GM12878 (cell line): ENCODE data around the gene COL11A2. TPM values are rescaled to one million over a fixed set of nuclear protein-coding genes. Genes with fewer than 3 reads are reported as not detected.

Experiments
- ATAC-seq: fragments of 200-7000 bp; cut with Tn5 transposase; 3 replicates; pipeline ENCODE4 v1.9.1; 2020; ENCODE audit warnings: mild to moderate bottlenecking, moderate library complexity
- BruUV-seq: library from RNA; stranded (reverse); fragments of 400-500 nt; replicated peaks from 2 replicates; lab custom pipeline; 2021; lab: Mats Ljungman, UMichigan
- CTCF ChIA-PET: fragments of 300-600 bp; sonication (Branson Sonifier 250); formaldehyde crosslinking; extraction: SDS; loops from one replicate; lab custom pipeline; 2021; ENCODE audit warnings: inconsistent platforms; lab: Yijun Ruan, JAX
- POLR2A ChIA-PET: fragments of 350-600 bp; formaldehyde crosslinking; extraction: SDS; loops from one replicate; lab custom pipeline; 2021; ENCODE audit warnings: inconsistent platforms; lab: Charles Lee
- RAD21 ChIA-PET: fragments of 300-600 bp; sonication (Branson Sonifier 250); formaldehyde crosslinking; loops from one replicate; lab custom pipeline; 2023; ENCODE audit warnings: antibody characterized with exemption; ENCODE audit not compliant: unreplicated experiment; lab: Charles Lee
- SMC1A ChIA-PET: fragments of 300-600 bp; sonication (Branson Sonifier 250); formaldehyde crosslinking; loops from one replicate; lab custom pipeline; 2023; ENCODE audit not compliant: unreplicated experiment, uncharacterized antibody; lab: Charles Lee
- DNase-seq: peaks from one replicate; pipeline ENCODE4 v3.0.0-alpha.2; 2011; ENCODE audit warnings: low read depth, low spot score
- FAIRE-seq: peaks from 3 replicates; lab custom pipeline; 2011; peaks lifted over from hg19 to GRCh38; lab: Jason Lieb, UNC
- H2AFZ ChIP-seq: 2 replicates; pipeline ENCODE4 v1.6.0; 2011; ENCODE audit warnings: low read depth, low read length, control low read depth; ENCODE audit not compliant: control insufficient read depth
- H3K27ac ChIP-seq: 2 replicates; pipeline ENCODE4 v1.5.1; 2011; ENCODE audit warnings: control low read depth; ENCODE audit not compliant: control insufficient read depth, insufficient read depth
- H3K27me3 ChIP-seq, 2 experiments: replicated peaks in 1 of 2; 2 replicates each; pipeline versions ENCODE4 v1.6.0 to v1.6.1; 2011; ENCODE audit warnings: low read length in 1 of 2; ENCODE audit not compliant: control insufficient read depth in 2 of 2, insufficient read depth in 2 of 2
- H3K36me3 ChIP-seq, 2 experiments: 2 replicates each; pipeline ENCODE4 v1.5.1; 2011; ENCODE audit warnings: low read length in 1 of 2; ENCODE audit not compliant: control insufficient read depth in 2 of 2, insufficient read depth in 2 of 2
- H3K4me1 ChIP-seq: 2 replicates; pipeline ENCODE4 v1.6.1; 2011; ENCODE audit warnings: mild to moderate bottlenecking, low read length, moderate library complexity, mixed read lengths; ENCODE audit not compliant: control insufficient read depth, insufficient read depth
- H3K4me2 ChIP-seq: 2 replicates; pipeline ENCODE4 v1.6.0; 2011; ENCODE audit warnings: control low read depth; ENCODE audit not compliant: control insufficient read depth, insufficient read depth
- H3K4me3 ChIP-seq: fragments of 200-600 bp; sonication (generic); 2 replicates; pipeline ENCODE4 v1.5.1; 2016
- H3K79me2 ChIP-seq: 2 replicates; pipeline ENCODE4 v1.6.0; 2011; ENCODE audit warnings: low read length; ENCODE audit not compliant: control insufficient read depth, insufficient read depth
- H3K9ac ChIP-seq: 2 replicates; pipeline ENCODE4 v1.8.0; 2011; ENCODE audit warnings: low read length, control low read depth, mixed read lengths; ENCODE audit not compliant: control insufficient read depth, insufficient read depth
- H3K9me3 ChIP-seq: replicated peaks from 3 replicates; pipeline ENCODE4 v1.5.1; 2011; ENCODE audit warnings: mild to moderate bottlenecking, low read length; ENCODE audit not compliant: control insufficient read depth, insufficient read depth
- H4K20me1 ChIP-seq: 2 replicates; pipeline ENCODE4 v1.6.0; 2011; ENCODE audit not compliant: control insufficient read depth, insufficient read depth
- CBX3 ChIP-seq: fragments of 200-600 bp; sonication (generic); IDR thresholded peaks from 2 replicates; pipeline ENCODE4 v1.6.1; 2016; ENCODE audit warnings: low read depth, borderline replicate concordance
- CEBPB ChIP-seq, 2 experiments: fragments of 150-350 bp in 1 of 2; IDR thresholded peaks; 2 replicates each; pipeline ENCODE4 v1.6.1; 2012 to 2014; ENCODE audit warnings: low read depth in 2 of 2, low read length in 2 of 2, borderline replicate concordance in 1 of 2, inconsistent platforms in 1 of 2
- CREM ChIP-seq: IDR thresholded peaks from 2 replicates; pipeline ENCODE4 v1.6.1; 2014; ENCODE audit warnings: antibody characterized with exemption, low read depth
- KAT2A ChIP-seq: conservative IDR thresholded peaks from 2 replicates; pipeline ENCODE4 v1.6.1; 2011; ENCODE audit warnings: low read depth, low read length; ENCODE audit not compliant: control insufficient read depth
- MTA2 ChIP-seq: fragments of 450-650 bp; IDR thresholded peaks from 2 replicates; pipeline ENCODE4 v1.6.1; 2016; ENCODE audit warnings: low read depth, mild to moderate bottlenecking, moderate library complexity
- MTA3 ChIP-seq: IDR thresholded peaks from 2 replicates; pipeline ENCODE4 v1.6.1; 2012; ENCODE audit warnings: low read length, inconsistent platforms, borderline replicate concordance
- MXI1 ChIP-seq: fragments of 150-350 bp; IDR thresholded peaks from 2 replicates; pipeline ENCODE4 v1.6.1; 2011; ENCODE audit warnings: low read depth, mild to moderate bottlenecking, inconsistent platforms, low read length, improper control_type of control experiment
- NRF1 ChIP-seq: conservative IDR thresholded peaks from 2 replicates; pipeline ENCODE4 v1.6.1; 2011; ENCODE audit warnings: mild to moderate bottlenecking, low read depth, low read length, improper control_type of control experiment
- POLR2AphosphoS5 ChIP-seq: IDR thresholded peaks from 2 replicates; pipeline ENCODE4 v1.6.1; 2011; ENCODE audit warnings: mild to moderate bottlenecking, low read length, inconsistent platforms
- RAD21 ChIP-seq: IDR thresholded peaks from 2 replicates; pipeline ENCODE4 v1.6.1; 2011; ENCODE audit warnings: mild to moderate bottlenecking, low read depth, low read length, moderate library complexity; ENCODE audit not compliant: insufficient read depth
- SMAD5 ChIP-seq: IDR thresholded peaks from 2 replicates; pipeline ENCODE4 v1.6.1; 2016; ENCODE audit warnings: antibody characterized with exemption, low read depth
- SMC3 ChIP-seq: IDR thresholded peaks from 2 replicates; pipeline ENCODE4 v1.6.1; 2011; ENCODE audit warnings: low read length, improper control_type of control experiment, borderline replicate concordance
- SREBF1 ChIP-seq: IDR thresholded peaks from 2 replicates; pipeline ENCODE4 v1.6.1; 2012; ENCODE audit warnings: mild to moderate bottlenecking, low read length
- STAT1 ChIP-seq: fragments of 450-650 bp; conservative IDR thresholded peaks from 2 replicates; pipeline ENCODE4 v1.6.1; 2014; ENCODE audit warnings: antibody characterized with exemption, mild to moderate bottlenecking
- SUZ12 ChIP-seq: fragments of 200-600 bp; sonication (generic); IDR thresholded peaks from one replicate; pipeline ENCODE4 v1.6.1; 2018; ENCODE audit warnings: antibody characterized with exemption, mild to moderate bottlenecking; ENCODE audit not compliant: unreplicated experiment
- TBL1XR1 ChIP-seq: IDR thresholded peaks from 2 replicates; pipeline ENCODE4 v1.6.1; 2012; ENCODE audit warnings: low read depth, low read length, improper control_type of control experiment
- YY1 ChIP-seq: IDR thresholded peaks from 2 replicates; pipeline ENCODE4 v1.6.1; 2011; ENCODE audit warnings: low read depth, mild to moderate bottlenecking, low read length
- WGBS: methylation state at CpG from one replicate; pipeline ENCODE4 v1.1.6; 2016; ENCODE audit warnings: low lambda C conversion rate; ENCODE audit not compliant: insufficient replicate concordance, insufficient coverage; ENCODE audit errors: missing lambda C conversion rate; 5-methylcytosine and 5-hydroxymethylcytosine counted together
- in situ Hi-C: fragments of 300-500 bp; cut with MboI; formaldehyde crosslinking; loops from 9 replicates; pipeline ENCODE4 v1.14.3; 2018; ENCODE audit warnings: mixed read lengths
- intact Hi-C: fragments of 100-400 bp; cut with micrococcal nuclease; formaldehyde crosslinking; loops from one replicate; pipeline ENCODE4 v1.14.2; 2022; ENCODE audit not compliant: unreplicated experiment
- polyA plus RNA-seq, 11 experiments: library from polyadenylated mRNA; depleted of rRNA in 4 of 11; unstranded in 6 of 11; stranded (reverse) in 5 of 11; fragments of >200 nt; fragmentation: Nextera tagmentation in 4 of 11; fragmentation: Illumina TruSeq in 1 of 11; extraction: Ambion mirVana in 4 of 11; extraction: Trizol in 1 of 11; gene quantifications; 1 replicate in 1 of 11; 2 replicates in 10 of 11; pipeline versions ENCODE4 v1.2.1 to v1.2.3, GENCODE V29; 2011 to 2016; ENCODE audit warnings: inconsistent platforms in 2 of 11, missing spikeins in 2 of 11, low read depth in 1 of 11
- total RNA-seq, 4 experiments: library from RNA; depleted of rRNA in 3 of 4; stranded (reverse); fragments of >200 nt in 3 of 4; fragmentation: Illumina TruSeq in 1 of 4; extraction: Trizol in 1 of 4; gene quantifications; 2 replicates each; pipeline versions ENCODE4 v1.2.1 to v1.2.3, GENCODE V29; 2013 to 2021
- TF ChIP-seq, protein P1 (sequence below): IDR thresholded peaks from 2 replicates; pipeline ENCODE4 v1.6.1; 2011; ENCODE audit warnings: low read depth, mild to moderate bottlenecking, low read length, moderate library complexity, borderline replicate concordance; ENCODE audit errors: extremely low read depth
- TF ChIP-seq, protein P2 (sequence below): fragments of 450-650 bp; IDR thresholded peaks from 2 replicates; pipeline ENCODE4 v1.6.1; 2017; ENCODE audit warnings: mild to moderate bottlenecking
- TF ChIP-seq, protein P3 (sequence below): IDR thresholded peaks from 2 replicates; pipeline ENCODE4 v1.6.1; 2012; ENCODE audit warnings: low read length, inconsistent platforms

Gene COL11A2
- total and polyA plus RNA-seq, 10 of the 15 experiments (the other 5 are each of a cell fraction or from before 2014, with no cell fraction given): 0.03 to 0.83 (median 0.22) TPM; not detected in 1

DNA sequence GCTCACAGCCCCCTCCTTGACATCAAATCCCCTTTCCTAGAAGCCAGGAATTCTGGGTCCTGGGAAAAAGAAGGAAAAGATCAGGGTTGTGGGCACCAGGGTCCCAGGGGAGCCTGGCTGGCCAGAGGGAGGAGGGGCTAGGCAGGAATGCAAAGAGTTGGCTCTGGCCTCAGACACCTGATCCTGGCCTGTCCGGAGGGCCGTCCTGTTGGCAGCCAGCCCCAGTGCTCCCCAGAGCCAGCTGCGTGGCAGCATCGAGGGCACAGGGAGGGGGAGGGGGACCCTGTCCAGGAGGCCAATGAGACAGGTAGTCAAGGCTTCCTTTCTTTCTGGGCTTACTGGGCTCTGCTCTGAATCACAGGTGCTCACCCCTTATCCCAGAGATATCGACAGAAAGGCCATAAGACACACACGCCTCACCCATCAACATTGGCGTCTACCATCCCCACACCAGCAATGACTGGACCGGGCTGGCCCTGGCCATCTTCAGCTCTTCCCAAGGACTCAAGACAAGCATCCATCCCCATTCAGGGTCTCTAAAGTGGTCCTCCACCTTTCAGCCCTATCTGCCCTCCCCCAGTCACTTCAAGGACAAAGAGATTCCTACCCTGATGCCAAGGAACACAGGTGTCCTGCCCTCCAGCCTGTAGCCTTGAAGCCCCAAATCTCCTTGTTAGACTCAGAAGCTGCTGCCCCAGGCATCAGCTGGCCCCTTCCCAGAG is 723 bp downstream of the COL11A2 start:
- peaks cover 2 to 5% of the 10 kb centered on the region in 2 experiments for H3K27me3 ChIP-seq
- TF ChIP-seq SMC3: no peak
- TF ChIP-seq POLR2AphosphoS5: no peak
- no peak for TF ChIP-seq MTA3
- TF ChIP-seq YY1: no peak
- no peak for TF ChIP-seq STAT1
- no peak for TF ChIP-seq CBX3
- no peak for TF ChIP-seq SREBF1
- no peak for TF ChIP-seq TBL1XR1
- no peak for TF ChIP-seq MXI1
- TF ChIP-seq CREM: no peak
- TF ChIP-seq KAT2A: no peak
- no peak for TF ChIP-seq SUZ12
- TF ChIP-seq NRF1: no peak
- TF ChIP-seq, protein P1, sequence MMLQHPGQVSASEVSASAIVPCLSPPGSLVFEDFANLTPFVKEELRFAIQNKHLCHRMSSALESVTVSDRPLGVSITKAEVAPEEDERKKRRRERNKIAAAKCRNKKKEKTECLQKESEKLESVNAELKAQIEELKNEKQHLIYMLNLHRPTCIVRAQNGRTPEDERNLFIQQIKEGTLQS: no peak
- TF ChIP-seq CEBPB (IDR thresholded peaks at IDR 0.05; ENCODE audit: borderline replicate concordance in 1 of 2, low read depth in 2 of 2, low read length in 2 of 2): no peak
- no peak for TF ChIP-seq RAD21
- TF ChIP-seq, protein P2, sequence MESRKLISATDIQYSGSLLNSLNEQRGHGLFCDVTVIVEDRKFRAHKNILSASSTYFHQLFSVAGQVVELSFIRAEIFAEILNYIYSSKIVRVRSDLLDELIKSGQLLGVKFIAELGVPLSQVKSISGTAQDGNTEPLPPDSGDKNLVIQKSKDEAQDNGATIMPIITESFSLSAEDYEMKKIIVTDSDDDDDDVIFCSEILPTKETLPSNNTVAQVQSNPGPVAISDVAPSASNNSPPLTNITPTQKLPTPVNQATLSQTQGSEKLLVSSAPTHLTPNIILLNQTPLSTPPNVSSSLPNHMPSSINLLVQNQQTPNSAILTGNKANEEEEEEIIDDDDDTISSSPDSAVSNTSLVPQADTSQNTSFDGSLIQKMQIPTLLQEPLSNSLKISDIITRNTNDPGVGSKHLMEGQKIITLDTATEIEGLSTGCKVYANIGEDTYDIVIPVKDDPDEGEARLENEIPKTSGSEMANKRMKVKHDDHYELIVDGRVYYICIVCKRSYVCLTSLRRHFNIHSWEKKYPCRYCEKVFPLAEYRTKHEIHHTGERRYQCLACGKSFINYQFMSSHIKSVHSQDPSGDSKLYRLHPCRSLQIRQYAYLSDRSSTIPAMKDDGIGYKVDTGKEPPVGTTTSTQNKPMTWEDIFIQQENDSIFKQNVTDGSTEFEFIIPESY: no peak
- TF ChIP-seq MTA2: no peak
- TF ChIP-seq SMAD5: no peak
- TF ChIP-seq, protein P3, sequence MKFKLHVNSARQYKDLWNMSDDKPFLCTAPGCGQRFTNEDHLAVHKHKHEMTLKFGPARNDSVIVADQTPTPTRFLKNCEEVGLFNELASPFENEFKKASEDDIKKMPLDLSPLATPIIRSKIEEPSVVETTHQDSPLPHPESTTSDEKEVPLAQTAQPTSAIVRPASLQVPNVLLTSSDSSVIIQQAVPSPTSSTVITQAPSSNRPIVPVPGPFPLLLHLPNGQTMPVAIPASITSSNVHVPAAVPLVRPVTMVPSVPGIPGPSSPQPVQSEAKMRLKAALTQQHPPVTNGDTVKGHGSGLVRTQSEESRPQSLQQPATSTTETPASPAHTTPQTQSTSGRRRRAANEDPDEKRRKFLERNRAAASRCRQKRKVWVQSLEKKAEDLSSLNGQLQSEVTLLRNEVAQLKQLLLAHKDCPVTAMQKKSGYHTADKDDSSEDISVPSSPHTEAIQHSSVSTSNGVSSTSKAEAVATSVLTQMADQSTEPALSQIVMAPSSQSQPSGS: no peak
- no peak overlapping the region for H3K4me2 ChIP-seq
- no peaks in the 10 kb centered on the region for H3K79me2 ChIP-seq
- ChIA-PET RAD21 (no interaction called here), POLR2A (no interaction called here), SMC1A (no interaction called here), CTCF (no interaction called here)
- no peaks in the 10 kb centered on the region for H3K4me1 ChIP-seq
- ATAC-seq (no peak; the same call in 1 of the 3 replicates), DNase-seq (no peak), FAIRE-seq (no peak)
- intact Hi-C loops: no loop called here
- no peak overlapping the region for H3K9ac ChIP-seq
- no peaks in the 10 kb centered on the region for H3K9me3 ChIP-seq
- H3K27ac ChIP-seq: no peak overlapping the region
- in situ Hi-C loops: no loop called here
- H4K20me1 ChIP-seq: no peaks in the 10 kb centered on the region
- no peak overlapping the region for H3K4me3 ChIP-seq
- no TSS peak for BruUV-seq
- peaks cover 11 to 18% of the 10 kb centered on the region in 2 experiments for H3K36me3 ChIP-seq
- H2AFZ ChIP-seq: no peak overlapping the region
- WGBS: 74% methylated on average over 8 of the region's 8 CpGs
